Tibial artery (tissue), 4 donors: ENCODE data around the gene TMEM238L.

Experiments
- DNase-seq, 2 donors: peaks; one replicate each; pipeline ENCODE4 v3.0.0-alpha.2; 2019
- H3K27ac ChIP-seq, 2 donors: fragments of 200-600 bp; sonication (generic) in 1 of 2; 1 replicate in 1 of 2; 2 replicates in 1 of 2; pipeline ENCODE4 v1.5.1; 2018 to 2019; ENCODE audit warnings: mild to moderate bottlenecking in 1 of 2
- H3K27me3 ChIP-seq, 2 donors: fragments of 200-600 bp; sonication (generic) in 1 of 2; one replicate each; pipeline versions ENCODE4 v1.5.1 to v1.6.0; 2016 to 2019
- H3K36me3 ChIP-seq, 3 donors: fragments of 200-600 bp; sonication (generic) in 2 of 3; one replicate each; pipeline ENCODE4 v1.5.1; 2016 to 2019; ENCODE audit warnings: mild to moderate bottlenecking in 2 of 3
- H3K4me1 ChIP-seq, 4 donors: fragments of 200-600 bp; sonication (generic) in 2 of 4; 1 replicate in 3 of 4; 2 replicates in 1 of 4; pipeline ENCODE4 v1.5.1; 2016 to 2019
- H3K4me3 ChIP-seq, 2 donors: fragments of 200-600 bp; sonication (generic) in 1 of 2; 1 replicate in 1 of 2; 2 replicates in 1 of 2; pipeline ENCODE4 v1.5.1; 2018 to 2019; ENCODE audit warnings: mild to moderate bottlenecking in 2 of 2
- H3K9me3 ChIP-seq, 3 donors: fragments of 200-600 bp; sonication (generic) in 1 of 3; one replicate each; pipeline ENCODE4 v1.5.1; 2016 to 2019
- intact Hi-C: fragments of 100-400 bp; cut with DNase I; formaldehyde crosslinking; loops from one replicate; pipeline ENCODE4 v1.15.0; 2023; ENCODE audit warnings: low total_unique reads
- TF ChIP-seq, protein P1 (sequence below), 2 experiments: fragments of 200-600 bp in 1 of 2; fragments of 450-650 bp in 1 of 2; IDR thresholded peaks; one replicate each; pipeline ENCODE4 v1.5.1; 2017 to 2019; ENCODE audit warnings: antibody characterized with exemption in 2 of 2, mild to moderate bottlenecking in 1 of 2, moderate library complexity in 1 of 2

The TMEM238L gene

DNA sequence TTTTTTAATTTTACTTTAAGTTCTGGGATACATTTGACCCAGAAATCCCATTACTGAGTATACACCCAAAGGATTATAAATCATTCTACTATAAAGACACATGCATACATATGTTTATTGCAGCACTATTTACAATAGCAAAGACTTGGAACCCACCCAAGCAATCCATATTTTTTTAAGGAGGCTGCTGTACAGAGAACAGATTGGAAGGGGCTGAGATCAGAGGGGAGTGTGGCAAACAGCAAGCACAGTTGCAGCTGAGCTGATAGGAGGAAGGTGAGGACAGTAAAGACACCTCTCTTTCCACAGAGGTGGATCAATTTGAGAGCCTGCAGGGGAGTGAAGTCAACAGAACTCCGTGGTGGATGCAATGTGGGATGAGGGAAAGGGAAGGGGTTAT is 10.2 kb upstream of the TMEM238L start:
- H3K36me3 ChIP-seq = no peaks in the 10 kb centered on the region
- H3K27ac ChIP-seq = no peak overlapping the region
- no peaks in the 10 kb centered on the region for H3K9me3 ChIP-seq
- TF ChIP-seq, protein P1, sequence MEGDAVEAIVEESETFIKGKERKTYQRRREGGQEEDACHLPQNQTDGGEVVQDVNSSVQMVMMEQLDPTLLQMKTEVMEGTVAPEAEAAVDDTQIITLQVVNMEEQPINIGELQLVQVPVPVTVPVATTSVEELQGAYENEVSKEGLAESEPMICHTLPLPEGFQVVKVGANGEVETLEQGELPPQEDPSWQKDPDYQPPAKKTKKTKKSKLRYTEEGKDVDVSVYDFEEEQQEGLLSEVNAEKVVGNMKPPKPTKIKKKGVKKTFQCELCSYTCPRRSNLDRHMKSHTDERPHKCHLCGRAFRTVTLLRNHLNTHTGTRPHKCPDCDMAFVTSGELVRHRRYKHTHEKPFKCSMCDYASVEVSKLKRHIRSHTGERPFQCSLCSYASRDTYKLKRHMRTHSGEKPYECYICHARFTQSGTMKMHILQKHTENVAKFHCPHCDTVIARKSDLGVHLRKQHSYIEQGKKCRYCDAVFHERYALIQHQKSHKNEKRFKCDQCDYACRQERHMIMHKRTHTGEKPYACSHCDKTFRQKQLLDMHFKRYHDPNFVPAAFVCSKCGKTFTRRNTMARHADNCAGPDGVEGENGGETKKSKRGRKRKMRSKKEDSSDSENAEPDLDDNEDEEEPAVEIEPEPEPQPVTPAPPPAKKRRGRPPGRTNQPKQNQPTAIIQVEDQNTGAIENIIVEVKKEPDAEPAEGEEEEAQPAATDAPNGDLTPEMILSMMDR (IDR thresholded peaks at IDR 0.05) = no peak
- intact Hi-C loops = loop anchor here (10.0 kb wide), 1 partner anchor 361 kb away; no protein-coding TSS in a partner anchor
- H3K4me1 ChIP-seq = peaks cover 0 to 4% (median 0%) of the 10 kb centered on the region in 4 donors
- no peaks in the 10 kb centered on the region for H3K27me3 ChIP-seq
- DNase-seq = no peak
- no peak overlapping the region for H3K4me3 ChIP-seq

DNA sequence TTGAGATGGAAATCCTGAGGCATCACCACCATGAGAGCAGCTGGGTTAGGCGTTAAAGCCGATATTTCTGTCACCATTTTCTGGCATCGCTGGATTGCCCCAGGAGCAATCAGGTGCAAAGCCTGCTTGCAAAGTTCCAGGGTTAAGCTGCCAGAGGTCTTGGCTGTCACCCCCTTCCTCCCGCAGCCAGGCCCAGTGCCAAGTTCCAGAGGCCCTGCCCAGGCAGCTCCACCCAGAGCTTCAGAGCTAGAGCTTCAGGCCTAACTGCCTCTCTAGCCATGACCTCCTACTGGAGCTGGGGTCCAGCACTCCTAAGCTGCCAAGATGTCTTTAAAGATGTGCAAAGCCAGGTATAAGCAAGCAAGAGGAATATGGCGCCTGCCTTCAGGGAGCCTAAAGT is 8.8 kb upstream of the TMEM238L start:
- intact Hi-C loops = loop anchor here (10.0 kb wide), 1 partner anchor 362 kb away; no protein-coding TSS in a partner anchor

DNA sequence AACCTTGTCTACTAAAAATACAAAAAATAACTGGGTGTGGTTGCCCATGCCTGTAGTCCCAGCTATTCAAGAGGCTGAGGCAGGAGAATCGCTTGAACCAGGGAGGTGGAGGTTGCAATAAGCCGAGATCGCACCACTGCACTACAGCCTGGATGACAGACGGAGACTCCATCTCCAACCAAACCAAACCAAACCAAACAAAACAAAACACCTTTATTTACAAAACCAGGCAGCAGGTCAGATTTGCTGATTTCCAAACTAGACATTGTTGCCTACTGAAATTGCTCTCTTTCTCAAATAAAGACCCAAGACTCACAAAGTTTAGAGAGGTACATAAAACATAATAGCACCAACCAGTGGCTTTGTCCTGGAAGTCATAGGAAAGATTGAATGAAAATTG is 5.7 kb upstream of the TMEM238L start:
- H3K4me3 ChIP-seq = no peak overlapping the region
- TF ChIP-seq, protein P1 (IDR thresholded peaks at IDR 0.05) = no peak
- no peaks in the 10 kb centered on the region for H3K27me3 ChIP-seq
- peaks cover 0 to 4% (median 0%) of the 10 kb centered on the region in 4 donors for H3K4me1 ChIP-seq
- DNase-seq = no peak
- H3K36me3 ChIP-seq = no peaks in the 10 kb centered on the region
- no peak overlapping the region for H3K27ac ChIP-seq
- no peaks in the 10 kb centered on the region for H3K9me3 ChIP-seq
- intact Hi-C loops = loop anchor here (10.0 kb wide), 1 partner anchor 365 kb away; no protein-coding TSS in a partner anchor

More for the DNA sequence above, 8.8 kb upstream of the TMEM238L start:
- Histone ChIP-seq H3K27ac (no peak overlapping the region), H3K4me1 (peaks cover 0 to 4% (median 0%) of the 10 kb centered on the region in 4 donors), H3K4me3 (no peak overlapping the region), H3K27me3 (no peaks in the 10 kb centered on the region), H3K9me3 (no peaks in the 10 kb centered on the region), H3K36me3 (no peaks in the 10 kb centered on the region)
- DNase-seq = no peak
- TF ChIP-seq, protein P1 (IDR thresholded peaks at IDR 0.05) = no peak

DNA sequence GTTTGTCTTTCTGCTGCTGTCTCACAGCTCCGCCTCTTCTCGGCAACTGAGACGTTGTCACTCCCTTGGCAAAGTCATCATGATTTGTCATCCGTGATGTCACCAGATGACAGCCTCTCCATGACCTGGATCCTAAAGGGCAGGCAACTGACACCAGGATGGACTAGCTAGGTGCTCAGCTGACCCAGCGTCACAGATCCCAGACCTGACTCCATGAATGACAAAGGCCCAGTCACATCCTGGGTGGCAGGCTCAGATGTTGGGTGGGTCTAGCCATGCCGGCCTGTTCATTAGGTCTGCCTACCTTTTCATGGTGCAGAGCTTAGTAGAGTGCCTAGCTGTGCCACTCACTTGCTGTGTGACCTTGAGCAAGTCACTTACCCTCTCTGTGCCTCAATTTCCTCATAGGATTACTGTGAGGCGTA is 3.8 kb upstream of the TMEM238L start:
- intact Hi-C loops = no loop called here
- H3K4me3 ChIP-seq = no peak overlapping the region
- no peak for DNase-seq
- no peaks in the 10 kb centered on the region for H3K27me3 ChIP-seq
- H3K9me3 ChIP-seq = no peaks in the 10 kb centered on the region
- peaks cover 0 to under 1% (median 0%) of the 10 kb centered on the region in 4 donors for H3K4me1 ChIP-seq
- no peak overlapping the region for H3K27ac ChIP-seq
- no peaks in the 10 kb centered on the region for H3K36me3 ChIP-seq
- TF ChIP-seq, protein P1 (IDR thresholded peaks at IDR 0.05) = no peak

- H3K36me3 ChIP-seq = no peaks in the 10 kb centered on the region
- no peaks in the 10 kb centered on the region for H3K4me1 ChIP-seq
- H3K27ac ChIP-seq = no peak overlapping the region
- no peaks in the 10 kb centered on the region for H3K27me3 ChIP-seq
- intact Hi-C loops = no loop called here
- H3K4me3 ChIP-seq = no peak overlapping the region
- no peaks in the 10 kb centered on the region for H3K9me3 ChIP-seq
- DNase-seq = no peak
- TF ChIP-seq, protein P1 (IDR thresholded peaks at IDR 0.05) = no peak
Measured at GRCh38 chr17:10806545-10807262, 2.8 kb upstream of the TMEM238L start.
